NCI-H460 (cell line): ENCODE results near the gene DENR. TPM values are rescaled to one million over a fixed set of nuclear protein-coding genes. Genes with fewer than 3 reads are reported as not detected.
A peak's percentile ranks its signal among the peaks of the same experiment; 100 is the strongest.
"Not testable (repeated sequence)": the region's sequence is repeated elsewhere in the genome, so short reads cannot be mapped to it uniquely, and the experiment has no call there.

Experiments
- DNase-seq: peaks from one replicate; pipeline ENCODE4 v3.0.0-alpha.2; 2016; ENCODE audit warnings: low read depth; ENCODE audit errors: extremely low read depth
- polyA plus RNA-seq: library from polyadenylated mRNA; depleted of rRNA; stranded (reverse); fragments of >200 nt; gene quantifications from 2 replicates; pipeline ENCODE4 v1.2.3, GENCODE V29; 2014; cell fraction: nucleus; rRNA removed
- total RNA-seq: library from RNA; depleted of rRNA; stranded (reverse); fragments of >200 nt; shearing (Covaris generic); gene quantifications from 2 replicates; pipeline ENCODE4 v1.2.3, GENCODE V29; 2014; rRNA removed

The DENR gene, protein sequence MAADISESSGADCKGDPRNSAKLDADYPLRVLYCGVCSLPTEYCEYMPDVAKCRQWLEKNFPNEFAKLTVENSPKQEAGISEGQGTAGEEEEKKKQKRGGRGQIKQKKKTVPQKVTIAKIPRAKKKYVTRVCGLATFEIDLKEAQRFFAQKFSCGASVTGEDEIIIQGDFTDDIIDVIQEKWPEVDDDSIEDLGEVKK
- total RNA-seq: 66.0 and 77.5 TPM in 2 replicates
- polyA plus RNA-seq: 24.4 and 30.8 TPM in 2 replicates

DNA sequence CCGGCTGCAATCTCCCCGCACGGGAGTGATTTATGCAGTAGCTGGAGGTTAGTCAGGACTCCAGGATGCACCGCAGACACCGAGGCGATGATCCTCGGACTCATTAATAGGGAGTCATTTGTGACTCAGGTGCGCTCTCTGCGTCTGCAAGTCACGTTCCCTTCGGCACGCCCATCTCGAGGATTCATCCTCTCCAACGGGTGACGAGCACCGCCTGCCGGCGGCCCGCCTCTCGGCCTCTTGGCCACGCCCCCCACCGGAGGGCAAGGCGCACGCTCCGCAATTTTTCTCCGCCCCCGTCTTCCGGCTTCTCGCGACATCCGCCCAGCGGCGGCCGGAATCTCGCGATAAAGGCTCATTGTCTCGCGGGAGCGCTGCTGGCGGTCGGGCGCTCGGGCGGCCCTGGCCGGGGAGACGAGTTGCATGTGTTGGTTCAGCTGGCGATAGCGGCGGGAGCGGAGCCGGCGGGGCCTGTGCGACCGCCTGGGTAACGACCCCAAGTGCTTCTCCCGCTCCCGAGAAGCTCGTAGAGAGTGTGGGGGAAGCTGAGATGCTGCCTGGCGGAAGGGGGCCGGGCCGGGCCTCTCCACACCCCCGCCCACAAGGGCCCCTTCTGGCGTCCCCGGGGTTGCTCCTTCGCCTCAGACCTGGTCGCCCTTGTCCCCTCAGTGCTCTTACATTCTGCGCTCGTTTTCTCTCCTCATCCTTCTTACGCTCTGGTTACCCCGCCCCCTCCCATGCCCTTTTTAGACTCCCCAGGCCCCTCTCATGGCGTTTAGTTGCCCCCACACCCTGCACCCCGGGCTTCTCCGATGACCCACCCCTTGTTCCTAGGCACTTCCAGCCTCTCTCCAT is at the start of gene DENR:
TSS of gene DENR (plus strand) at position 361 of the 855 bp plus-strand sequence. CDS start 878 bp downstream, outside the sequence.
- DNase-seq: peak; percentile 97

DNA sequence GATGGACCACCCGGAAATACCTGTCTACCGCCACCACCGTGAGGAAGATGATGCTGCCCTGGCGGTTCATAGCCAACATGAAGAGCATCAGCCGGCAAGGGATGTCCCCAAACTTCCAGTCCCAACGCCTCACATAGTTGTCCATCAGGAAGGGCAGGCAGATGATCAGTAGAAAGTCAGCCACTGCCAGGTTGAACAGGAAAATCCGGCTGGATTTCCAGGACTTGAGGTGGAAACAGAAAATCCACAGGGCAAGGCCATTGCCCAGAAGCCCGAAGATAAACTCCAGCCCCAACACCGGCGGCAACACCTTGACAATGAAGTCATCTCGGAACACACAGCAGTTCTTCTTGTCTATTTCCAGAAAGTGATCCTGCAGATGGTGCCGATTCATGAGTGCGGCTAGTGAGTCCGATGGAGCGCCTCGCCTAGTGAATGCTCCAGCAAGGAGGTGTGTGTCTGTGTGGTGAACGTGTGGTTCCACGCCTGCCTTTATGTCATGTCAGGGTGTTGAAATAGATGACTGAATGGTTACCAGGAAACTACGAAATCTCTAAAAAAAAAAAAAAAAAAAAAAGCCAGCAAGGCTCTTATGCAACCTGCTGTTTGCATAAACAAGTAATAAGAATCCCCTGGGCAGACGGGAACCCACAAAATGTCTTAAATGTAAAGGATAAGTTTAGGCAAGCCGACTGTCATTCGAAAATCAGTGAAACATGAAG is 49.6 kb upstream of the DENR start, which contains the start of gene HCAR2:
TSS of gene HCAR2 (minus strand) at position 468 of the 722 bp plus-strand sequence. CDS start at position 394, 74 bp downstream.
- DNase-seq: not testable (repeated sequence)

DNA sequence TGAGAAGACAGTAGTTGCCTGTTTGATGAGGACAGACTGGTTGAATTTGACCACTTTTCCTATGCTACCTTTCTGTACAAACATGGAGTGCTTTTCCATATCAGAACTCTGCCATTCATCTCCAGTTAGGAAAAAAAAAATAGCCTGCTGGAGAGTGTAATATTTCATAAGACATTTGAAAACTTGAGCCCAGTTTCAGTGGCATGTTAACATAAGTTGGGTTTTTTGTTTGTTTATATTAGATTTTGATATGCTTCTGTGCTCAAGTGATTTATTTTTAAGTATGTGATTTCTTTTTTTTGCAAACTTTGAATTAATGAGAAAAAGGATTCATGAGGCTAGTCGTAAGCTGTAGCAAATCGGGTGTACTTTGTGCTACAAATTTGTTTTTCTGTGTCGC is 48.8 kb upstream of the DENR start:
- DNase-seq: not testable (repeated sequence)

DNA sequence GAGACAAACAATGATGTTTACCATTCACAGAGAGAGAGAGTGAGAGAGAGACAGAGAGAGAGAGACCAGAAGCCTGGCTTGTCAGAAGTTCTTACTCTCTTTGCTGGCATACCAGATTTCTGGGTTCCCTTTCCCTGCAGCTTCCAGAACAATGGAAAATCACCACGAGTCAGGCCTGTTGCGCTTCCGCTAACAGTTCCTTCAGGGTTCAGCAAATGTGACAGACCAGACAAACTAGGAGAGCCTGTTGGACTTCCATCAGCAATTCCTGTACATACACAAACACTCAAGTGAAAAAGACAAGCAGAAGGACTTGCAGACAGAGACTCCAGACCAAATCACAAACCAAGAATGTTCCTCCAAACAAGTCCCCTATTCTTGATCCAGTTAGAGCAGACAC is 43.3 kb upstream of the DENR start:
- DNase-seq: not testable (repeated sequence)

DNA sequence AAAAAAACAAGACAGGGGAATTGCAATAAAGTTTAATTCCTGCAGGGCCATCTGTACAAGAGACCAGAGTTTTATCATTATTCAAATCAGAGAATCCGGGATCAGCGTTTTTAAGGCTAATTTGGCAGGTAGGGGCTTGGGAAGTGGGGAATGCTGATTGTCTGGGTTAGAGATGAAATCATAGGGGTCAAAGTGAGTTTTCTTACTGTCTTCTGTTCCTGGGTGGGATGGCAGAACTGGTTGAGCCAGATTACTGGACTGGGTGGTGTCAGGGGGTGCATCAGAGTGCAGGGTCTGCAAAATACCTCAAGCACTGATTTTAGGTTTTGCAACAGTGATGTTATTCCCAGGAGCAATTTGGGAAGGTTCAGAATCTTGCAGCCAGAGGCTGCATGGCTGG is 42.3 kb upstream of the DENR start:
- DNase-seq: not testable (repeated sequence)

DNA sequence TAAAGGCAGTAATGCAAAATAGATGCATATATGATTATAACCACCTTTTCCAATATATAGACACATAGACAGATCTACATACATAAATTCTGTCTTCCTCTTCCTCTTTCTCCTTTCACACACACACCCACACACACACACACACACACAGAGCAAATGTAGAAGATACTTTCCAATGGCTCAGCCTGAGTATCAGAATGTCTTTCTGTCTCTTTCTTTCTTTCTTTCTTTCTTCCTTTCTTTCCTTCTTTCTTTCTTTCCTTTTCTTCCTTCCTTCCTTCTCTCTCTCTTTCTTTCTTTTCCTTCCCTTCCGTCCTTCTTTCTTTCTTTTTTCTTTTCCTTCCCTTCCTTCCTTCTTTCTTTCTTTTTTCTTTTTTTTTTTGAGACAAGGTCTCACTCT is 41.4 kb upstream of the DENR start:
- not testable (repeated sequence) for DNase-seq

DNA sequence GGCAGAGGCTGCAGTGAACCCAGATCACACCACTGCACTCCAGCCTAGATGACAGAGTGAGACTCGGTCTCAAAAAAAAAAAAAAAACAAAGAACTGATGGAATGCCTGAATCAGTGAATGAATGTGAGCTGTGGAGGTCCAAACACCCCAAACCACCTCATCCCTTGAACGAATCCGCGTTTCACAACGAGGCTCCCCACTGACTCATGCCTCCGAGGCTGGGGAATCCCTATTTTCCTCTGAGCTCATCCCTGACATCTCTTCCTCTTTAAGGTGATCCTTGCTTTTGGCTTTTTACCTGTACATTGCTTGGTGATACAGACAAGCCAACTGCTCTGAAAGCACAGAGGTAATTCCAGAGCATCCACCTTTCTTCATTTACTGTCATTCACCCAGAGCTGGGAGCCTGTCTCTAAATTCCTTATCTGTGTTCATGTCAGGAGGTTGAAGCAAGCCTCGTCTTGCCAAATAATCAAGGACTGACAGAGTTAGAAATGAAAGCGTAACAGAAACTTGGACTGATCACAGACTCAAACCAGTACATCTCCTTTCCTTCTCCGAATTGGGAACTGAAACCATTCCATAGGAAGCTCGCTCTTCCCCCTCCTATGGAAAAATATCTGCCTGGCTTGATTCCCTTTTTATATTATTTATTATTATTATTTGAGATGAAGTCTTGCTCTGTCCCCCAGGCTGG is 39.0 kb upstream of the DENR start:
- not testable (repeated sequence) for DNase-seq

DNA sequence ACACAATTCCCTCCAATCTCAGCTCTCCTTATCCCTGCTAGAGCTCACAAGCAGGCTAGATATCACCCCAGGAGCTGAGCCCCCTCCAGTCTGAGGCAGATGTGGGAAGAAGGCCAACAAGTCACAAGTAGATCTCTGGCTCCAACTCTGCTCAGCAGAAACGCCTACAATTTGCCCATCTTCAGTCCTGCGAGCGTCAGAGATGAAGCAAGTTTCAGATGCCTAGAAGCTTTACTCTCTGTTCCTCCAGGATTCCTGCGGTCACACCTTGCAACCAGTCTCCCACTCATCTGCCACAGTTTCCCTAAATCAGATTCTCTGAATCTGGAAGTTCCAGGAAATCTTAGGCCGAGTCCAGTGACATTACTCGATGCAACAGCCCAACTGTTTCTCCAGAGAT is 37.4 kb upstream of the DENR start:
- not testable (repeated sequence) for DNase-seq

DNA sequence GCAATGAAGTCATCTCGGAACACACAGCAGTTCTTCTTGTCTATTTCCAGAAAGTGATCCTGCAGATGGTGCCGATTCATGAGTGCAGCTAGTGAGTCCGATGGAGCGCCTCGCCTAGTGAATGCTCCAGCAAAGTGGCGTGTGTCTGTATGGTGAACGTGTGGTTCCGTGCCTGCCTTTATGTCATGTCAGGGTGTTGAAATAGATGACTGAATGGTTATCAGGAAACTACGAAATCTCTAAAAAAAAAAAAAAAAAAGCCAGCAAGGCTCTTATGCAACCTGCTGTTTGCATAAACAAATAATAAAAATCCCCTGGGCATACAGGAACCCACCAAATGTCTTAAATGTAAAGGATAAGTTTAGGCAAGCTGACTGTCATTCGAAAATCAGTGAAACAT is 36.0 kb upstream of the DENR start, which contains the start of gene HCAR3:
TSS of gene HCAR3 (minus strand) at position 154 of the 400 bp plus-strand sequence. CDS start at position 80, 74 bp downstream.
- not testable (repeated sequence) for DNase-seq

DNA sequence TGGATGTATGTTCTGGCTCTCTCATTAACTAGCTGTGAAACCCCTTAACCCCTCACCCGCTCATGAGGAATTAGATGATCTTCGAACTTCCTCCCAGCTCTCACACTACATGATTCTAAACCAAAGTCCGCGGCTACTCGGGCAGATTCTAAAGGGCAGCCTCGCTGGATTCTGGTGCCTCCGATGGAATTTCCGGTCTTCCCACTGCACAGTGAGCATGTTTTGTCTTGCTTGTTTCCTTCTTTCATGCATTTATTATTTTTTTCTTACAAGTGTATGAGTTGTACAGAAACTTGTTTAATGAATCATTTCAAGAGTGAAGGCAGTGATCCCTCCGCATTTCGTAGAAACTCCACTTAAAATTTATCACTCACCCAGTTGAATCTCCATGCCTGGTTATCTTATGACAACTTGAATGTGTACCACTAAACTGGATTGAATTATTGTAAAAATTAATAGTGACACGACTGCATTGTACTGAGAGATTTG is 31.5 kb upstream of the DENR start:
- DNase-seq: no peak

DNA sequence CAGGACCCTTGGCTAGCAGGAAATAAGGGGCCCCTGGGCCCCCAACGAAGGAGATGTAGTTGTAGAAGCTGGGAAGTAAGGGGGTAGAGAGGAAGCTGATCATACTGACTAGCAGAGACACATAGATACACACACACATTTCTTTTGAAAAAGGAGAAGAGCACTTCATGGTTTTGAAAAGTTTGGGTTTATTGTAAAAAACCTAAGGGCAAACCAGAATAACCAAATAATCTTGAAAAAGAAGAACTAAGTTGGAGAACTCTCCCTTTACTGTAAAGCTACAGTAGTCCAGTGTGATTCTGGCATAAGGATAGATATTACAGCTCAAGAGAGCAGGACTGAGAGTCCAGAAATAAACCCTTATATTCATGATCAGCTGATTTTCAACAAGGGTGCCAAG is 30.2 kb upstream of the DENR start:
- DNase-seq: no peak

DNA sequence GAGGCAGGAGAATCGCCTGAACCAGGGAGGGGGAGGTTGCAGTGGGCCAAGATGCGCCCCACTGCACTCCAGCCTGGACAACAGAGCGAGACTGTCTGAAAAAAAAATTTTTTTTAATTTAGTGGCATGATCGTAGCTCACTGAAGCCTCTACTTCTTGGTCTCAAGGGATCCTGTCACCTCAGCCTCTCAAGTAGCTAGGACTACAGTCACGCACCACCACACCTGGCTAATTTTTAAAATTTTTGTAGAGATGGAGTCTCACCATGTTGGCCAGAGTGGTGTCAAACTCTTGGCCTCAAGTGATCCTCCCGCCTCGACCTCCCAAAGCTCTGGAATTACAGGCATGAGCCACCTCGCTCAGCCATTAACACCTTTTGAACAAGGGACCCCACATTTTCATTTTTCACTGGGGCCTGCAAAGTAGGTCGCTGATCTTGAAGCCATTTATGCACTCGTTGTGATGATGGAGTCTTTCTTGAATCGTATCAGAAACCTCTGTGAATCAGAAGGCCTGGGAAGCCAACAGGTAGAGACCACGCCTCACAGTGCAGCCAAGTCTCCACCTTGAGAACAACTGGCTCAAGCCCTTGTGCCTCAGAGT is 27.9 kb upstream of the DENR start:
- DNase-seq: no peak

DNA sequence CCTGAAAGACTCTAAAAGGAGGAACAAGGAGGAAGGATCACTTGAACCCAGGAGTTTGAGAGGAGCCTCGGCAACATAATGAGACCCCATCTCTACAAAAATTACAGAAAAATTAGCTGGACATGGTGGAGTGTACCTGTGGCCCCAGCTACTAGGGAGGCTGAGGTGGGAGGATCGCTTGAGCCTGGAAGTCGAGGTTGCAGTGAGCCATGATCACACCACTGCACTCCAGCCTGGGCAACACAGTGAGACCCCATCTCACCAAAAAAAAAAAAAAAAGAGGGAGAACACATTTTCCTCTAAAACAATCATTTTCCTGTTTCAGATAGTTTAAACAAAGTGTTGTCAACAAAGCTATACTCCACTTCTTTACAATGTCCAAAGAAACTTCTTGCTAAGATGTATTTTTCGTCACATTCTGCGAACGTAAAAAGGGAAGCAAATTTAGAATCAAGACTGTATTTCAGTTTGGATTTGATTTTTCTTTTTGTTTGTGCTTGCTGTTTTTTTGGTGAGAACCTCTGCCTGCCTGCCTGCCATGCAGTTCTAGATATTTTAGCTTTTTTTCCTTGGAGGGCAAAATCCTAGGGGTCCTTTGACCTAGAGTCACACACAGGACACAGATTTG is 27.1 kb upstream of the DENR start:
- no peak for DNase-seq

DNA sequence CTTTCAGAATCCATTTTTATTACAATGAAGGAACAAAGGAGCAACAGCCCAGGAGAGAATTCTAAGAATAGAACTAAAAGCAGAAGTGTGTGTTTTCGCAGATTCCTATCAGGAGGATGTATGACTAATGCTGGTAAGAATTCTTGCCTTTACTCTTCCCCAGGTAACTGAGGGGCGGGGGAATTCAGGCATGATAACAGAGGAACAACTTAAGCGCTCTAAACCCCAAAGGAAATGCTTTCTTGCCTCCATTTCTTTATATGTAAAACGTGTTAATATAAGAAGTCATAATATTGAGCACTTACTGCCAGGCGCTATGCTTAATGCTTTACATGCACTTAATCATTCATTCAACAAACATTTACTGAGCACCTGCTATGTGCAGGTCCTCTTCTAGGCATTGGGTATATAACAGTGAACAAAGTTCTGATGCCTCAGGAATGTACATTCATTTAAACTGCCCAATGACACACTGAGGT is 26.5 kb upstream of the DENR start:
- DNase-seq: no peak

DNA sequence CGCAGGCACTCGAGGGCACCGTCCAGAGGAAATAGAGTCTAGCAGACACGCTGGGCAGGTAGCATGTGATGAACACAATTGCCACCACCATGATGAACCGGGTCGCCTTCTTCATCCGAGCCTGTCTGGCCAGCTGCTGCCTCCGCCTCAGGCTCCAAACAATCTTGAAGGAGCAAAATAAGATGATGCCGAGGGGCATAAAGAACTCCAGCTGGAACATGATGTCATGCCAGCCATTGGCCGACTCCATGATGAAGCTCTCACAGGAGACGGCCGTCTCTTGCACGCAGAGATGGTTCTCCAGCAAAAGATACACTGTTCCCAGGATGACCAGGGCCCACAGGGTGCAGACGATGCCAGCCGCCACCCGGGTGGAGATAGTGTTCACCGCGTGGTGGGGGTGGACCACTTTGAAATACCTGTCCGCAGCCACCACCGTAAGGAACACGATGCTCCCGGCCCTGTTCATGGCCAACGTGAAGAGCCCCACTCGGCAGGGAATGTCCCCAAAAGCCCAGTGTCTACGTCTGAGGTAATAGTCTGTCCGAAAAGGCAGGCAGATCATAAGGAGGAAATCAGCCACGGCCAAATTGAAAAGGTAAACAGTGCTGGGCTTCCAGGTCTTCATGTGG is 22.9 kb upstream of the DENR start:
- DNase-seq: no peak

DNA sequence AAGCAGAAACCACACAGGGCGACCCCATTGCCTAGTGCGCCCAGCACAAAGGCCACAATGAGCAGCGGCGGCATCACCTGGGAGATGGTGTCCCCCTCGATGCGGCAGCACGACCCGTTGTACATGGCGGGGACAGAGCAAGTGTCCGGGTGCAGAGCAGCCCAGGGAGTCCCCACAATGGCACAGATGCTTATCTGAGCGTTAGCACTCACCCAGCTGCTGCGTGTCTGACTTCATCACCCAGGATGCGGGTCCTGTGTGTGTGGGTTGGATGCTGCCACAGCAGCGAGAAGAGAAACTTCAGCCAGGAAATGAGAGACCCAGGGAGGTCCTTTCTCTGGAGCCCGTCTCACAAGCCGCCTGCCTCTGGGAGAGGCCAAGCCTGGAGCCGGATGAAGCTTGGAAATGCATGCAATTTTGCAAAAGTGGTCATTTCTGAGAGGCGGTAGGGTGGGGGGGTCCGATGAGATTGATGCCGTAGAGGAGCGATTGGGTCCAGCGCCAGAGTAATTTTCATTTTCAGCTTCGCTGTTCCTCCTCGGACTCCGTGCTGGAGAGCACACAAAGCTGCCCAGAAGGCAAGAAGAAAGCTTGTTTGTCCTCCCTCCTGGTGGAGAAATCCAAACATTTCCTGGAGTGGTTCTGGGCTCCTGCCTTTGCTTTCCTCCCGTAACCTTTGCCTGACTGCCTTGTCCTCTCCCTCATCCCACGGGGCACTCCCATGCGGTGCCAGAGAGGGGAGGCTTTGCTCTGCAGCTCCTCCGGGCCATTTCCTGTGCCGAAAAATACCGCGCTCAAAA is 22.2 kb upstream of the DENR start, which contains the start of gene HCAR1:
TSS of gene HCAR1 (minus strand) at position 630 of the 800 bp plus-strand sequence. CDS start at position 125, 505 bp downstream.
- DNase-seq: no peak

DNA sequence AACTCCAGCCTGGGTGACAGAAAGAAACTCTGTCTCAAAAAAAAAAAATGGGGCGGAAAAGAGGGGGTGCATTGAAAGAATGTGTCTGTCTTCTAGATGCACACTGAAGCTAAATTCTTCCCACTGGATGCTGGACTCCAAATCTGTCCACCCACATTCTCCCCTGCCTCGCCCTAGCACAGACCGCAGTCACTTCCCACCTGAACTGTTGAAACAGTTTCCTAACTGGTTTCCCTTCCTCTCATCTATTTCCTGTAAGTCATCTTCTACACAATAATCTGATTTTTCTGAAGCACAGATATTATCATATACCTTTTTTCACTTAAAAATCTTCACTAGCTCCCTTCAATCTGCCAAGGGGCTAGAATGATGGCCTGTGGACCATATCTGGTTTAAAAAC is 20.5 kb upstream of the DENR start:
- DNase-seq: no peak

DNA sequence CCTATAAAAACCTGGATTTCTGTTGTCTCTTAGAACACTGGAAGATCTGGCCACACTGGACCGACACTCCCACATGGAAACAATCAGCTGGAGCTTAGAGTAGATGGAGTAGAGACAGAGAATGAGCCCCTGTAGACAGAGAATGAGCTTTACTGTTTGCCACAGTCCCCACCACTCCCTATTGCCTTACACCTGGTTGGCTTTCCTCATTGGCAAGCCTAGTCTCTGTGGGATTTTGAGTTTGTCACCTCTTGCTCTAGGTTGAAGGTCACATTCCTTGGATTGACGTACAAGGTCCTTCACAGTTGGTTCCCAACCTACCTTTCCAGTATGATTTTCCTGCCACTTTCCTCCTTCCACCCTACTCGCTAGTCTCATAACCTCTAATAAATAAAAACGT is 20.0 kb upstream of the DENR start:
- DNase-seq: no peak
